NK-92 (cell line): ENCODE data around the gene MAGEA1.
"Not testable (repeated sequence)": the region's sequence is repeated elsewhere in the genome, so short reads cannot be mapped to it uniquely, and the experiment has no call there.

Source experiments
- DNase-seq: peaks from one replicate; lab custom pipeline; 2025; ENCODE audit not compliant: unreplicated experiment; lab: John Stamatoyannopoulos, UW

Gene MAGEA1

DNA sequence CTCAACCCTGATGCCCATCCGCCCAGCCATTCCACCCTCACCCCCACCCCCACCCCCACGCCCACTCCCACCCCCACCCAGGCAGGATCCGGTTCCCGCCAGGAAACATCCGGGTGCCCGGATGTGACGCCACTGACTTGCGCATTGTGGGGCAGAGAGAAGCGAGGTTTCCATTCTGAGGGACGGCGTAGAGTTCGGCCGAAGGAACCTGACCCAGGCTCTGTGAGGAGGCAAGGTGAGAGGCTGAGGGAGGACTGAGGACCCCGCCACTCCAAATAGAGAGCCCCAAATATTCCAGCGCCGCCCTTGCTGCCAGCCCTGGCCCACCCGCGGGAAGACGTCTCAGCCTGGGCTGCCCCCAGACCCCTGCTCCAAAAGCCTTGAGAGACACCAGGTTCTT is at the start of gene MAGEA1:
Gene MAGEA1, plus strand, starts transcription at position 154 of the 400 bp plus-strand sequence. CDS start 3,106 bp downstream, outside the sequence.
- no peak for DNase-seq

GRCh38 chrX:153132924-153133323 is 46.2 kb upstream of the MAGEA1 start:
- not testable (repeated sequence) for DNase-seq

- not testable (repeated sequence) for DNase-seq
Measured at GRCh38 chrX:153139074-153139473, 40.0 kb upstream of the MAGEA1 start.

GRCh38 chrX:153146288-153146687 is 32.8 kb upstream of the MAGEA1 start:
- not testable (repeated sequence) for DNase-seq

DNA sequence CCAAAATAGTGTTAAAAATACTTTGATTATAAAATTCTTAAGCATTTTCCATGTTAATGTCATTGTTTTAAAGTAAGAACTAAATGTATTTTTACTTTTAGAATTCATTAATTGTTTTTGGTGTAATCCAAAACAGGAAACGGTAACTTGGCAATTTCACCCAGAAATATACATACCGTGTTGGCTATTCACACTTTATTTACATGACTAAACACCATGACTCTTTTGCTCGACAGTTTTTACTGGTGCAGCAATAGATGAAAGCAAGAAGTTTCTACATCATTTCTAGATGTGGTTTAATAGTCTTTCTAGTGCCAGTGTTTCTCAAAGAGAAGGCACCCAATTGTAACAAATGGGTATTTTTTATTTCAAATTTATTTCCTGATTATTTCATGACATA is 25.6 kb upstream of the MAGEA1 start:
- no peak for DNase-seq

DNA sequence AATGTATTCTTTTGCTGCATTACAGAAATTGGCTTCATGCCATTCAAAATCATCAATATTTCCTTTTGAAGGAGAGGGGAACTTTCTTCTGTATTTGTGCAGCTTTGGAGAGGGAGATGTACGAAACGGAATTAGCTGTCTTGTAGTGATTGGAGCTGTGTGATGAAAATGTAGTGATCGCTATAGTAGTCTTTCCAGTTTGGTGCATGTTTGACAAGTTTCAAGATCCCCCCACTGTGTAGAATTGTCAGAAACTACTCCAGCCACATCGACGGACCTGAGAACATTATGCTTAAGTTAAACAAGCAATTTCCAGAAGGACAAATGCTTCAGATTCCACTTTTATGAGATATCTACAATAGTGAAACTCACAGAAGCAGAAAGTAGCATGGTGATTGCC is 21.6 kb upstream of the MAGEA1 start:
- no peak for DNase-seq

- no peak for DNase-seq
Measured at GRCh38 chrX:153158319-153158718, 20.8 kb upstream of the MAGEA1 start.

DNA sequence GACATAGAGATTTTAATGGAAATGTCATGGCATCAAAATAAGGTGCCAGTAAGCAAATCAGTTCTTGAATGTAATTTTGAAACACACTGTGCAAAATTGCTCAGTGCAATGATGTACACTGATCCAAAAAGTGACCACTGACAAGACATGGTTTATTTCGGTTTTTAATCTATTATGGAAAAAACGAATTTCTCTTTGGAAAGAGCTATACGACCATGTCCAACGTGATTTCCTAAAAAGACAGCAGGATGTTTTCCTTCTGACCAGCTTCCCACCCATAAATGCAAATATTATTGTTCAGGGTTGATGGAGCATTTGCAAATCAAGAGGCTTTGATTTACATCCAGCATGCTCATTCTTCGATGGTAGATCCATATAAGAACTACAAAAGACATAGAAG is 17.1 kb upstream of the MAGEA1 start:
- no peak for DNase-seq

DNA sequence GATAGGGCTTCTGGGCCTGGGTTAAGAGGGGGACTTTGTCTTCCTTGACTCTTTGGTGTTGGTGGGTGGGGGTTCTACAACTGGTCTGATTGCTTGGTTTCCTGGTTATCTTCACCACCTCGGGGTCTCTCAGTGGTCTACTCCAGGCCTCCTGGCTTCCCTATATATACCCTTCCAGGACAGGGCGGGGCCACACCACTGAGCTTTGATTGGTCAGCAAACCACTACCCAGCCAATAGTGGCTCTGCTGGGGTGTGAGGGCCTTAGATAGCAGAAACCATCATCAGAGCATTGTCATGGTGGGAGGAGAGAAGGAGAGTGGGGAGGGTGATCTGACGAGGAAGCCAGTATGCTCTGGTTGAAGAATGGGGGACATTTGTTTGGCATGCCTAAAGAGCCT is 14.4 kb upstream of the MAGEA1 start:
- DNase-seq, result no peak

- not testable (repeated sequence) for DNase-seq
Measured at GRCh38 chrX:153168423-153168822, 10.7 kb upstream of the MAGEA1 start.

GRCh38 chrX:153181822-153182221 is 2.7 kb downstream of the MAGEA1 start:
- peak; percentile 5 for DNase-seq

- DNase-seq, result no peak
Measured at GRCh38 chrX:153184787-153185186, 5.7 kb downstream of the MAGEA1 start.

- DNase-seq, result no peak
Measured at GRCh38 chrX:153190381-153190780, 11.3 kb downstream of the MAGEA1 start.

- no peak for DNase-seq
Measured at GRCh38 chrX:153200462-153200861, 21.4 kb downstream of the MAGEA1 start.

- DNase-seq, result no peak
Measured at GRCh38 chrX:153206425-153207046, 27.5 kb downstream of the MAGEA1 start.

DNA sequence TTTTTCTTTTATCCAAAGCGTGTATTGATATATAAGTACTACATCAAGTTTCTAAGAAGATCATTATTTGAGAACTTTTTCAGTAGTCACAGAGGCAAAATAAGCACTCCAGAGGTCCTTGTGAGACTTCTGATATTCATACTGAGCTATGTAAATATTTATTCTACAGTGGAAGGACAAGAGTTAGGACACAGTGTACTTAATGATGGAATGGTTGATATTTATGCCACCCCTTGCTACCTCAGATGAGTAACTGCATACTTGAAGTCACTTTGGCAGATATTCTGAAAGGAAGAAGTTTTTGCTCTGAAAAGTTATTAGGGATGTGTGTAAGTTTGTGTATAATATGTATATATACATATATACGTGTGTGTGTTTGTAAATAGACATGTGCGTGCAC is 30.3 kb downstream of the MAGEA1 start:
- no peak for DNase-seq

DNA sequence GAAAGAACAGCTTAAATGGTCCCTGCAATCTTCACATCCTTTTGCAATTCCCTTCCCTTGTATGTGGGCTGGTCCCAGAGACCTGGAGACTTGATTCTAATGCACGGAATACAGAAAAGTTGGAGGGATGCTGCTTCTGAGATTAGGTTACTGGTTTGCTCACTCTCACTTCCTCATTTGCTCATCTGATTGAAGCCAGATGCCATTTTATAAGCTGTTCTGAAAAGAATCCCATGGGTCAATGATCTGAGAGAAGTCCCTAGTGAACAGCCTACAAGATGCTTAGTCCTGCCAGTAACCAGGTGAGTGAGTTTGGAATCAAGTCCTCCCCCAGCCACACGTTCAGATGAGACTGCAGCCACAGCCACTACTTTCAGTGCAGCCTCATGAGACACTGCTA is 35.9 kb downstream of the MAGEA1 start:
- DNase-seq, result no peak

DNA sequence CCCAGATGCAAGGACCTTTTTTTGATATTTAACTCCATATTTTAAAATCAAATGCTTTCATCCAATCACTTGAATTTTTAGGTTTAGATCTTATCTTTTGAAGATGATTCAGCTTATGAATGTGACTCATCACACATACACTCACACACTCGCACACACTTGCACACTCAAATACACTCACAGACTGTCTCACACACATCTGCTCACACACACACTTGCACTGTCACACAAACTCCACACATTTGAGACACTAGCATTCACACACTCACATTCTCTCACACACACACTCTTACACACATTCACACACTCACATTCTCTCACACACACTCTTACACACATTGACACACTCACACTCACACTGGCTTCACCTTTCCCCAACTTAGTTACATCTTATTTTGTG is 37.8 kb downstream of the MAGEA1 start:
- DNase-seq, result no peak

GRCh38 chrX:153225438-153226098 is 46.5 kb downstream of the MAGEA1 start:
- no peak for DNase-seq

DNA sequence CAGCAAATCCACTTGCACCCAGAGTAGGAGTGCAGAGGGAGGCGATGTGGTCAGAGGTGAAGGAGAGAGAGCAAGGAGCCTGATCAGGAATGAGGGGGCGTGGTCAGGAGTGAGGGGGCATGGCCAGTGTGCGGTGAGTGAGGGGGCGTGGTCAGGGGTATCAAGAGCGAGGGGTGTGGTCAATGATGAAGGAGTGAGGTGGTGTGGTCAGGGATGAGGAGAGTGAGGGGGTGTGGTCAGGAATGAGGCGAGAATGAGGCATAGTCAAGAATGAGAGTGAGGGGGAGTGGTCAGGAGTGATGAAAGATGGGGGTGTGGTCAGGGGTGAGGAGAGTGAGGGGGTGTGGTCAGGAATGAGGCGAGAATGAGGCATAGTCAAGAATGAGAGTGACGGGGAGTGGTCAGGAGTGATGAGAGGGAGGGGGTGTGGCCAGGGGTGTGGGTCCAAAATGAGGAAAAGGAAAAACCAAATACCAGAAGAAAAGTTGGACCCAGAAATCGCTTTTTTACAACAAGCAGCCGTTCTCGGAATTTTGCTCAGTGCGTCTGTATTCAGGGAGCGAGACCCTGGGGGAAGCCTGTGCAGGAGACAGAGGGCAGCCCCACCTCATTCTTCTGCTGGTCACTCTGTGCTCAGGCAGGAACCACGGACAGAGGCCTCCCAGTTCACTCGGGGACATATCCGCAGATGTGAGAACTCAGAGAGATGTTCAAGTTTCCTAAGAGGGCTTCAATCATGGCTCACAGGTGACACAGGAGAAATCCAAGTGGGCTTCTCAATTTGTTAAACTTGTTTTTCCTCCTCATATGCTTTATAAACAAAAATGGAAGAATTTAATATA is 47.5 kb downstream of the MAGEA1 start:
- DNase-seq, result no peak
